Skin epidermis (tissue), 12 donors: Measurements from ENCODE around the gene SLC2A5.
"Not testable (repeated sequence)": the region's sequence is repeated elsewhere in the genome, so short reads cannot be mapped to it uniquely, and the experiment has no call there.

Source experiments
- H3K27ac ChIP-seq, 21 experiments: fragments of 200-600 bp; sonication (generic) in 11 of 21; one replicate each; pipeline ENCODE4 v1.5.0; 2020; ENCODE audit warnings: mild to moderate bottlenecking in 3 of 21, inconsistent platforms in 2 of 21, moderate library complexity in 2 of 21
- H3K4me3 ChIP-seq, 7 experiments: fragments of 200-600 bp; sonication (generic) in 2 of 7; one replicate each; pipeline ENCODE4 v1.5.0; 2020; ENCODE audit warnings: inconsistent platforms in 2 of 7, mild to moderate bottlenecking in 2 of 7, moderate library complexity in 1 of 7

Gene SLC2A5

DNA sequence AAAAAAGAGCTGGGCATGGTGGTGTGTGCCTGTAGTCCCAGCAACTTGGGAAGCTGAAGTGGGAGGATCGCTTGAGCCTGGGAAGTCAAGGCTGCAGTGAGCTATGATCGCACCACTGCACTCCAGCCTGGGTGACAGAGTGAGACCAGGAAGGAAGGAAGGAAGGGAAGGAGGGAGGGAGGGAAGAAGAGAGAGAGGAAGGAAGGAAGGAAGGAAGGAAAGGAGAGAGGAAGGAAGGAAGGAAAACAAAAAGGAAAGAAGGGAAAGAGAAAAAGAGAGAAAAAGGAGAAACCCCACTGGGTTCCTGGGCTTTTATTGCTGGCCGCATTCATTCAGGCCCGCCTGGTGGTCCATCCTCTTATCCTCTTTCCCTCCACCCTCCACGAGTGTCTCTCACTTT, 53.0 kb downstream of the SLC2A5 start:
- Histone ChIP-seq H3K27ac (no peak overlapping the region), H3K4me3 (no peak overlapping the region)

DNA sequence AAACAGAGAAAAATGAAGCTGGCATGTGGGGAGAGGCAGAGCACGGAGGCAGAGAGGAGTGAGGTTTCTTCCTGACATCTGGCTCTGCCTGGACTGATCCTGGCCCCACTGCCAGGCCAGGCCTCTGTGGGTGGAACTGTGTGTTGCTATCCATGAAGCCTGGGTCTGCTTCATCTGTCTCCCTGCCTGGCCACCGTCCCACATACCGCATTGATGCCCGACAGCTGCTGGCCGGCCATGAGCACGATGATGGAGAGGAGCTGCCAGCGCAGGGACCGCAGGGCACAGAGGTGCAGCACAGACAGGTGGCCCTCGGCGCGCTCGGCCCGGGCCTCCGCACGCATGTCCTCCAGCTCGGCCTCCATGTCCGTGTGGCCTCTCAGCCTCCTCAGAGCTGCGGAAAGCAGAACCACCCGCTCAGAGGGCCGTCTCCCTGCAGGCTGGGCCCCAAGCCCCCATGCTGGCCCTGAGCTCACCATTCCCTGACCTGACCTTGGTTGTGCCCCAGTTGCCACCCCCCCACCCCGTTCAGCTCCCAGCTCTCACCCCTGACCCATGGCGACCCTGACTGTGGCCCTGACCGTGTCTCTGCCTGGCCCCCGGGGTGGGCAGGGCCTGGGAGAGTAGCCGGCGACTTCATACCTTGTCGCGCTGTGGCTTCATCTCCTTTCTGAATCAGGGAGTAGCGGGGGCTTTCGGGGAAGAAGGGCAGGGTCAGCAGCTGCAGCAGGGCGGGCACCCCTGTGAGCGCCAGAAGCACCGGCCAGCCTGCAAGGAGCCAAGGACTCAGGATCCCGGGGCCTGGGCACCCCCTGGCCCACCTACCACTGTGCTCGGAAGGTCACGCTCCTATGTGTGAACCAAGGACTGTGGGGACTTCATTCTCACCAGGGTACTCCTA, 54.7 kb downstream of the SLC2A5 start:
- no peak overlapping the region for H3K4me3 ChIP-seq
- no peak overlapping the region for H3K27ac ChIP-seq

- no peak overlapping the region for H3K27ac ChIP-seq
These were observed 55.6 kb downstream of the SLC2A5 start for GRCh38 chr1:9013819-9014218.

GRCh38 chr1:9010781-9011323, 58.6 kb downstream of the SLC2A5 start:
- Histone ChIP-seq H3K4me3 (no peak overlapping the region), H3K27ac (peak overlapping the region in 1 of 21 experiments; percentile 35)

More at GRCh38 chr1:9013819-9014218, 55.6 kb downstream of the SLC2A5 start:
- no peak overlapping the region for H3K4me3 ChIP-seq

DNA sequence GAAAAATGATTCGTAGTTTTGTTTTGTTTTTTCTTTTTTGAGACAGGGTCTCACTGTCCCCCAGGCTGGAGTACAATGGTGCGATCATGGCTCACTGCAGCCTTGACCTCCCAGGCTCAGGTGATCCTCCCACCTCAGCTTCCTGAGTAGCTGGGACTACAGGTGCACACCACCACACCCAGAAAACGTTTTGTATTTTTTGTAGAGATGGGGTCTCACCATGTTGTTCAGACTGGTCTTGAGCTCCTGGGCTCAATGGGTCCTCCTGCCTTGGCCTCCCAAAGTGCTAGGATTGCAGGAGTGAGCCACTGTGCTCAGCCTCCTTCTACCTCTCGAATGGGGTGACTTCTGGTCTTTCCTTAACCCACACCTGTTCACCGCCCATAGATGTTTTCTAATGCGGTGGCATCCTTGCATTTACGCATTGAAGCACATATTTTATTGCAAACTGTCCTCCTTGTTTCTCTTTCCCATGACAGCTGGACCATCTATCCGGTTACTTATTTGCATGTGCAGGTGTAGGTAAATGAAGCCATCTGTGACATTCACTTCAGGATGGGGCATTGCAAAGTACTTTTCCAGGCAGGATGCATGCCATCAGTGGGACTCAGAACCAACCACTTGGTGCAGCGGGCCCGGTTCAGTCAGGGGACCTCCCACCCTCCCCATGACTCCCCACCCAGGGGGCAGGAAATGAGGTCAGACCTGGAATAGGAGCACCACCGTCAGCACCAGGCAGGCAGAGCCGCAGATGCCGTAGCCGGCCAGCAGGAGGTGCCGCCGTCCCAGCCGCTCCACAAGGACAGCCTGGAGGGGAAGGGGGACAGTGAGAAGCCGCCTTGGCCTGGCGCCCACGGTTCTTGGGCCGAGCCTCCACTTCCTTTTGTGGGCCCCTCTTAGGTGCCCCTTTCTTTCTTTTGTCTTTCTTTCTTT, 59.7 kb downstream of the SLC2A5 start:
- no peak overlapping the region for H3K4me3 ChIP-seq
- no peak overlapping the region for H3K27ac ChIP-seq

- H3K27ac ChIP-seq, result no peak overlapping the region
- no peak overlapping the region for H3K4me3 ChIP-seq
These were observed 61.2 kb downstream of the SLC2A5 start for GRCh38 chr1:9008236-9008635.

DNA sequence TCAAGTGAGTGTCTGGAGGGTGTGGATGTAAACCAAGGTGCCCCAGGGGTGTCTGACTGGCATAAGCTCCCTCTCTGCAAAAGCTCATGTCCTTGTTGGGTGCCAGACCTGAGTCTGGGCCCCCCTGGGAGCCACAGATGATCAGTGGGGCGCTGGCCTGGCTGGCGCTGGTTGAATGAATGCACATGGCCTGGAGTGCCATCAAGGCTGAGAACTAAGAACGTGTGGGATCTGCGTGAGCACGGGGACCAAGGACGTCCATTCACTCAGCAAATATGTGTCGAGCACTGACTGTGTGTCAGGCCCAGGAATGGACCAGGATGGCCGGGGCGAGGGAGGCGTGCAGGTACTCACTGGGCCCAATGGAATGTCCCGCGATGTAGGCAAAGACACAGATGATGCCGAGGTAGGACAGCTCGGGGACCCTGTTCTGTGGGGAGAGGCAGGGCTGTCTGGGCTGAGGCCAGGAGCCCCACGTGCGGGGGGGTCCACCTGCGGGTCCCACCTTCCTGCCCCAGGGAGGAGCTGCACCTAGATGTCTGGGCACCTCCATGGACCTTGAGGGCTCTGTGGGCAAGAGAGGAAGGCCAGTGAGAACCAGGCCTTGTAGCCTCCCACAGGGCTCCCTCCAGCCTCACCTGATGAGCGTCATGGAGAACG, 62.3 kb downstream of the SLC2A5 start:
- H3K27ac ChIP-seq, result no peak overlapping the region

DNA sequence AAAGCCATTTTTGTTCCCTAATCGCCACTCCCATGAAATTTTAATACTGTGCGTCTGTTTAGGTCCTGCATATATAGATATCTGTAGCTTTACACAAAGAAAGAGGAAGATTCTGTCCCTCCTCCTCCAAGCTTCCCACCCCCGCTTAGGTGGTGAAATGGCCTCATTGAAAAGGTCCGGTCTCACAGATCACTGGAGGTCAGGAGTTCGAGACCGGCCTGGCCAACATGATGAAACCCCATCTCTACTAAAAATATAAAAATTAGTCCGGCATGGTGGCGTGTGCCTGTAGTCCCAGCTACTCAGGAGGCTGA, 64.1 kb downstream of the SLC2A5 start:
- H3K27ac ChIP-seq, result no peak overlapping the region
- H3K4me3 ChIP-seq, result no peak overlapping the region

More for the DNA sequence above, 62.3 kb downstream of the SLC2A5 start:
- H3K4me3 ChIP-seq, result no peak overlapping the region

DNA sequence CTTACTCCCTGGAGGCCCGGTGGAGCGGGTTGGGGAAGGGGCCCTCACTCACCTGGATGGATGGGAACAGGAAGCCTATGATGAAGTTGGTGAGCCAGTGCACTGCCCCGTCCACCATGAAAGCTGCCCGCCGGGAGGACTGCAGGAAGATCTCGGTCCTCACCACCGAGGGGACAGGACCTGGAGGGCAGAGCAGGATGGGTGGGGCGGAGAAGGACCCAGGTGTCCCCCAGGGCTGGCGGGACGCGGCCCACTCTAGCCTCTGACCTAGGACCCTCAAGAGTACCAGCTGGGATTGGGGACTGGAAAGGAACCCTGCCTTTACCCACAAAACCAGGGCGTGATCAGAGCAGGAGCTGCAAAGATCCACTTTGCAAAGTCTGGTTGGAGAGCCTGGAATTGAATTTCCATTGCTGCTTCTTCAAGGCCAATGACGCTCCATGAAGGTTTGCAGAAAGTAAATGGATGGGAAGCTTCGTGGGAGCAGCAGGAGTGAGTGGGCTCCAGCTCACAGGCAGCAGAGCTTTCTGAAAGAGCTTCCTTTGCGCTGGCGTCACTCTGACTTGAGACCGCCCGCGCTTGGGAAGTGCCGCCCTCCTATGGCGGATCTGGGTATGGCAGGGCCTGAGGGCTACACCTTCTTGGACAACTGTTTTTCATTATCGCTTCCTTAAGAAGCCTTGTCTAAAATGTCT, 64.6 kb downstream of the SLC2A5 start:
- Histone ChIP-seq H3K27ac (no peak overlapping the region), H3K4me3 (no peak overlapping the region)

GRCh38 chr1:9004031-9004699, 65.3 kb downstream of the SLC2A5 start:
- Histone ChIP-seq H3K4me3 (no peak overlapping the region), H3K27ac (no peak overlapping the region)

DNA sequence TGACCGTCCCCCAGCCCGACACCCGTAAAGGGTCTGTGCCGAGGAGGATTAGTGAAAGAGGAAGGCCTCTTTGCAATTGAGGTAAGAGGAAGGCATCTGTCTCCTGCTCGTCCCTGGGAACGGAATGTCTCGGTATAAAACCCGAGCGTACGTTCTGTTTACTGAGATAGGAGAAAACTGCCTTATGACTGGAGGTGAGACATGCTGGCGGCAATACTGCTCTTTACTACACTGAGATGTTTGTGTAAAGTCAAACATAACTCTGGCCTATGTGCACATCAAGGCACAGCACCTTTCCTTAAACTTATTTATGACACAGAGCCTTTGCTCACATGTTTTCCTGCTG, 67.2 kb downstream of the SLC2A5 start:
- H3K27ac ChIP-seq, H3K4me3 ChIP-seq: not testable (repeated sequence)

DNA sequence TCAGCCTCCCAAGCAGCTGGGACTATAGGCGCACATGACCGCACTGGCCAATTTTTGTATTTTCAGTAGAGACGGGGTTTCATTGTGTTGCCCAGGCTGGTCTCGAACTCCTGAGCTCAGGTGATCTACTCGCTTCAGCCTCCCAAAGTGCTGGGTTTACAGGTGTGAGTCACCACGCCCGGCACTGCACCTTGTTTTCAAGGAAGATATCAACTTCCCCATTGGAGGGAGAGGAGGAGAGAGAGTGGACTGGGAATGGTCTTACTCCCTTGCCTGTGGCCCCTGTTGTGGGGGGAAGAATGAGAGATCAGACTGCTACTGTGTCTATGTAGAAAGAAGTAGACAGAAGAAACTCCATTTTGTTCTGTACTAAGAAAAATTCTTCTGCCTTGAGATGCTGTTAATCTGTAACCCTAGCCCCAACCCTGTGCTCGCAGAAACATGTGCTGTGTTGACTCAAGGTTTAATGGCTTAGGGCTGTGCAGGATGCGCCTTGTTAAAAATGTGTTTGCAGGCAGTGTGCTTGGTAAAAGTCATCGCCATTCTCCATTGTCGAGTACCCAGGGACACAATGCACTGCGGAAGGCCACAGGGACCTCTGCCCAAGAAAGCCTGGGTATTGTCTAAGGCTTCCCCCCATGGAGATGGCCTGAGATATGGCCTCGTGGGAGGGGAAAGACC, 67.8 kb downstream of the SLC2A5 start:
- H3K4me3 ChIP-seq, H3K27ac ChIP-seq: not testable (repeated sequence)

DNA sequence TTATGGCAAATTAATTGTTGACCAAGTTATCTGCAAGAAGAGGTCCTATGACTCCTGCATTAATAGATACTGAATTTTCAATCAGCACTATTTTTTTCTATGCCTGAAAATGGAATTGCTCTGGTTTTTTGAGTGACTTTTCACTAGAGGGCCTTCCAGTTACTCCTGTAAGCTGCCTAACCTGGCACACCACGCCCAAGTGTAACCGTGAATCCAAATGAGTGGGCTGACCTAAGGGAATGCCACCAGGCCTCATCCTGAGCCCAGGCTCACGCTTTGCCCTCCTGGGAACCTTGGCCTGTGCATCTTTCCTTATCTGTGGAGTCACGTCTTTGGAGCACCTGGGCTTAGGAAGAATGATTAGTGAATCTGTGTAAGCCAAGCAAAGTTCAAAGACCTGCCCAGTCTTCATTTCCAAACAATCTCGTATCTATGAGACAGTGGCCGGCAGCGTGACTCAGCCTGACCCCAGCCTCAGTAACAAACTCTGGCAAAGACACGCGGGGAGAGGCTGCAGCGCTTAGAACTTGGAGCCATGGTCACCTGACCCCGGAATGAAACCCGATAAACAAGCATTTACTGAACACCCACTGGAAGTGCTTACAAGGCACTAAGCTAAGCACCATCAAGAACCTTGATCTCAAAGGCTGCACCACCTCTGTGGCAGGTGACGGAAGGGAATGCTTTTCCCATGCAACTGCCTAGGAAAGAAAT, 75.3 kb downstream of the SLC2A5 start:
- H3K27ac ChIP-seq, H3K4me3 ChIP-seq: not testable (repeated sequence)

GRCh38 chr1:8992936-8993687, 76.3 kb downstream of the SLC2A5 start:
- no peak overlapping the region for H3K27ac ChIP-seq
- H3K4me3 ChIP-seq, result no peak overlapping the region

GRCh38 chr1:8989821-8990220, 79.6 kb downstream of the SLC2A5 start:
- Histone ChIP-seq H3K27ac (no peak overlapping the region), H3K4me3 (no peak overlapping the region)

DNA sequence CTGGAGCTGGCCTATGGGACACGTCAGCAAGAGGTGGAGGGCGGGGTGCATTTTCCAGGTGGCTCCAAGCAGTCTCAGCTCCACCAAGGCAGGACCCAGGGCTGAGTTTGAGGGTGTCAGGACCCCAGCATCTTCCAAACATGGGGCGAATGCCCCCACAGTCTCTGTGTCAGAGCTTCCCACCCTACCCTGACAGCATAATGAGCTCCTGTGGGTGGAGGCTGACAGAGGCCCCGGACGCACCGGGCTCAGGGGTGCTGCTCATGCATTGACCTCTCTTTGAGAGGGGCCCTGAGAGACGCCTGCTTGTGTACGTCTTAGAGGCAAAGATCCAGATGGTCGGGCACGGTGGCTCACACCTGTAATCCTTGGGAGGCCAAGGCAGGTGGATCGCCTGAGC, 80.4 kb downstream of the SLC2A5 start:
- no peak overlapping the region for H3K4me3 ChIP-seq
- H3K27ac ChIP-seq, result no peak overlapping the region

GRCh38 chr1:8988618-8988967, 80.8 kb downstream of the SLC2A5 start:
- Histone ChIP-seq H3K4me3 (no peak overlapping the region), H3K27ac (no peak overlapping the region)
